K562 (cell line): ENCODE measurements around the gene ILDR1. TPM values are rescaled to one million over a fixed set of nuclear protein-coding genes. Genes with fewer than 3 reads are reported as not detected.

ENCODE experiments used
- ATAC-seq: fragments of 200-7000 bp; cut with Tn5 transposase; 3 replicates; pipeline ENCODE4 v1.9.1; 2020; ENCODE audit warnings: moderate library complexity
- BruUV-seq: library from RNA; stranded (reverse); fragments of 400-500 nt; replicated peaks from 2 replicates; lab custom pipeline; 2021; lab: Mats Ljungman, UMichigan
- CTCF ChIA-PET: fragments of 300-600 bp; formaldehyde crosslinking; extraction: SDS; loops from one replicate; lab custom pipeline; 2021; ENCODE audit warnings: low intra/inter-chr PET ratio; lab: Yijun Ruan, JAX
- POLR2A ChIA-PET: fragments of 300-600, 350-650 bp; sonication (Branson Sonifier 250); formaldehyde crosslinking; extraction: SDS; loops from one replicate; lab custom pipeline; 2021; ENCODE audit warnings: antibody characterized with exemption, inconsistent platforms; lab: Yijun Ruan, JAX
- DNase-seq, 4 experiments: peaks; one replicate each; pipeline versions ENCODE4 v3.0.0 to v3.0.0-alpha.2; 2011 to 2018; ENCODE audit warnings: low spot score in 3 of 4, mixed read lengths in 3 of 4; ENCODE audit errors: extremely low read depth in 1 of 4
- FAIRE-seq: peaks from 2 replicates; lab custom pipeline; 2011; peaks lifted over from hg19 to GRCh38; lab: Jason Lieb, UNC
- H2AFZ ChIP-seq: 2 replicates; pipeline ENCODE4 v1.6.0; 2011; ENCODE audit warnings: low read depth, low read length, control low read depth, inconsistent platforms
- H3K27ac ChIP-seq: fragments of 200-600 bp; 3 replicates; pipeline ENCODE4 v1.8.0; 2011; ENCODE audit warnings: low read depth, mild to moderate bottlenecking, control low read depth, inconsistent platforms, low read length, moderate library complexity, mixed read lengths; ENCODE audit errors: extremely low read depth
- H3K27me3 ChIP-seq, 2 experiments: fragments of 300-600 bp in 1 of 2; 2 replicates in 1 of 2; 3 replicates in 1 of 2; pipeline versions ENCODE4 v1.6.0 to v1.8.0; 2011; ENCODE audit warnings: inconsistent platforms in 2 of 2, low read length in 2 of 2, mild to moderate bottlenecking in 1 of 2, mixed read lengths in 1 of 2, moderate library complexity in 1 of 2; ENCODE audit not compliant: control insufficient read depth in 2 of 2, insufficient read depth in 2 of 2
- H3K36me3 ChIP-seq: fragments of 300-600 bp; 3 replicates; pipeline ENCODE4 v1.8.0; 2011; ENCODE audit warnings: mild to moderate bottlenecking, low read length, inconsistent platforms; ENCODE audit not compliant: control insufficient read depth, insufficient read depth
- H3K4me1 ChIP-seq, 2 experiments: fragments of 200-600 bp in 1 of 2; replicated peaks in 1 of 2; 2 replicates in 1 of 2; 3 replicates in 1 of 2; pipeline versions ENCODE4 v1.5.1 to v1.8.0; 2011; ENCODE audit warnings: inconsistent platforms in 2 of 2, low read length in 2 of 2, mild to moderate bottlenecking in 1 of 2, mixed read lengths in 1 of 2, moderate library complexity in 1 of 2; ENCODE audit not compliant: control insufficient read depth in 2 of 2, insufficient read depth in 2 of 2
- H3K4me2 ChIP-seq: 2 replicates; pipeline ENCODE4 v1.6.1; 2011; ENCODE audit warnings: low read length, control low read depth, inconsistent platforms, mixed read lengths; ENCODE audit not compliant: insufficient read depth
- H3K4me3 ChIP-seq: fragments of 200-600 bp; sonication (generic), shearing (Covaris generic); 2 replicates; pipeline ENCODE4 v1.5.1; 2016; ENCODE audit warnings: control low read depth, inconsistent platforms
- H3K79me2 ChIP-seq: fragments of 200-600 bp; 3 replicates; pipeline ENCODE4 v1.8.0; 2011; ENCODE audit warnings: low read length, inconsistent platforms; ENCODE audit not compliant: control insufficient read depth, insufficient read depth
- H3K9ac ChIP-seq, 2 experiments: 2 replicates each; pipeline versions ENCODE4 v1.6.0 to v1.6.1; 2011; ENCODE audit warnings: low read depth in 2 of 2, low read length in 2 of 2, control low read depth in 1 of 2, inconsistent platforms in 1 of 2, mild to moderate bottlenecking in 1 of 2, mixed read lengths in 1 of 2; ENCODE audit not compliant: insufficient read depth in 1 of 2
- H3K9me1 ChIP-seq: one replicate; pipeline ENCODE4 v1.6.0; 2011; ENCODE audit warnings: inconsistent platforms, mild to moderate bottlenecking, low read length, moderate library complexity; ENCODE audit not compliant: control insufficient read depth, insufficient read depth
- H3K9me3 ChIP-seq: replicated peaks from 2 replicates; pipeline ENCODE4 v1.5.1; 2011; ENCODE audit warnings: low read depth, low read length, inconsistent platforms; ENCODE audit not compliant: control insufficient read depth, insufficient read depth
- H4K20me1 ChIP-seq: replicated peaks from 2 replicates; pipeline ENCODE4 v1.6.1; 2011; ENCODE audit warnings: low read length, inconsistent platforms, mixed read lengths; ENCODE audit not compliant: control insufficient read depth, insufficient read depth
- ASH1L ChIP-seq: fragments of 450-650 bp; IDR thresholded peaks from 2 replicates; pipeline ENCODE4 v1.6.1; 2018; ENCODE audit warnings: borderline replicate concordance, mild to moderate bottlenecking, low read depth; ENCODE audit not compliant: partially characterized antibody
- CCAR2 ChIP-seq: fragments of 200-400 bp; formaldehyde crosslinking; IDR thresholded peaks from 2 replicates; pipeline ENCODE4 v1.6.1; 2017; ENCODE audit warnings: mild to moderate bottlenecking, low read depth, low read length
- FOXK2 ChIP-seq, 2 experiments: fragments of 450-650 bp; IDR thresholded peaks in 1 of 2; conservative IDR thresholded peaks in 1 of 2; 2 replicates each; pipeline ENCODE4 v1.6.1; 2016; ENCODE audit warnings: low read depth in 2 of 2, mild to moderate bottlenecking in 1 of 2
- HDAC8 ChIP-seq: fragments of 450-650 bp; IDR thresholded peaks from 2 replicates; pipeline ENCODE4 v1.6.1; 2016; ENCODE audit warnings: mild to moderate bottlenecking, missing genetic modification characterization, moderate library complexity, missing compliant biosample characterization
- PHF8 ChIP-seq: fragments of 200-600 bp; sonication (generic); IDR thresholded peaks from 2 replicates; pipeline ENCODE4 v1.6.1; 2012; ENCODE audit warnings: mixed run types, mild to moderate bottlenecking, inconsistent platforms, low read length, moderate library complexity, borderline replicate concordance
- PREB ChIP-seq: sonication (generic); formaldehyde crosslinking; IDR thresholded peaks from 2 replicates; pipeline ENCODE4 v1.8.1; 2023; ENCODE audit warnings: mild to moderate bottlenecking, missing genetic modification reagents
- SPI1 ChIP-seq: IDR thresholded peaks from 2 replicates; pipeline ENCODE4 v1.6.1; 2011; ENCODE audit warnings: low read depth, low read length, control low read depth, borderline replicate concordance
- SRSF1 ChIP-seq: fragments of 200-400 bp; formaldehyde crosslinking; IDR thresholded peaks from 2 replicates; pipeline ENCODE4 v1.6.1; 2017; ENCODE audit warnings: mild to moderate bottlenecking, low read depth, low read length, moderate library complexity
- WGBS: fragments of 100-300 bp; shearing (Covaris generic); methylation state at CpG from one replicate; pipeline ENCODE4 v1.1.6; 2016; ENCODE audit warnings: low coverage, mixed read lengths; ENCODE audit not compliant: insufficient coverage; ENCODE audit errors: missing lambda C conversion rate; 5-methylcytosine and 5-hydroxymethylcytosine counted together
- in situ Hi-C: fragments of 300-500 bp; cut with MboI; formaldehyde crosslinking; loops from 4 replicates; pipeline ENCODE4 v1.15.0; 2018; ENCODE audit warnings: inconsistent platforms, mixed read lengths
- intact Hi-C: fragments of 100-400 bp; cut with micrococcal nuclease; formaldehyde crosslinking; loops from 2 replicates; pipeline ENCODE4 v1.14.2; 2022
- polyA plus RNA-seq, 8 experiments: library from polyadenylated mRNA; depleted of rRNA in 4 of 8; stranded (reverse) in 5 of 8; unstranded in 3 of 8; fragments of >200 nt; fragmentation: Nextera tagmentation in 2 of 8; fragmentation: Illumina TruSeq in 1 of 8; extraction: Ambion mirVana in 2 of 8; extraction: Trizol in 1 of 8; gene quantifications; 2 replicates each; pipeline versions ENCODE4 v1.2.1 to v1.2.3, GENCODE V29; 2011 to 2014; ENCODE audit warnings: inconsistent platforms in 1 of 8, missing spikeins in 1 of 8
- total RNA-seq, 7 experiments: library from RNA; depleted of rRNA in 6 of 7; stranded (reverse); fragments of >200 nt in 6 of 7; fragmentation: Illumina TruSeq in 2 of 7; extraction: Trizol in 2 of 7; gene quantifications; 2 replicates each; pipeline versions ENCODE4 v1.2.1 to v1.2.3, GENCODE V29; 2011 to 2021; ENCODE audit warnings: low replicate concordance in 1 of 7

Gene ILDR1
- total and polyA plus RNA-seq, 9 of the 15 experiments (the other 6 are each of a cell fraction or from before 2014, with no cell fraction given): 0.04 TPM; not detected in 8

GRCh38 chr3:121988146-121988545 lies 33.9 kb downstream of the ILDR1 start:
- intact Hi-C loops (no loop called here), in situ Hi-C loops (no loop called here)
- 0% methylated on average over 2 of the region's 2 CpGs for WGBS
- Histone ChIP-seq H3K79me2 (no peaks in the 10 kb centered on the region), H3K4me2 (no peak overlapping the region), H4K20me1 (no peaks in the 10 kb centered on the region), H3K9me3 (no peaks in the 10 kb centered on the region), H3K9ac (no peak overlapping the region), H3K4me1 (peaks cover 0 to 3% of the 10 kb centered on the region in 2 experiments; a peak in 1 of 5 replicates), H3K9me1 (no peaks in the 10 kb centered on the region), H3K4me3 (no peak overlapping the region), H3K27me3 (no peaks in the 10 kb centered on the region; a peak in 1 of 5 replicates), H3K27ac (no peak overlapping the region), H3K36me3 (no peaks in the 10 kb centered on the region), H2AFZ (no peak overlapping the region)
- CTCF ChIA-PET: no interaction called here
- FAIRE-seq: no peak
- TF ChIP-seq PREB (CRISPR knock-in tag): no peak
- TF ChIP-seq PHF8: no peak
- TF ChIP-seq CCAR2: no peak
- TF ChIP-seq SRSF1: no peak
- TF ChIP-seq SPI1: no peak
- TF ChIP-seq HDAC8 (tag): no peak
- no peak for TF ChIP-seq ASH1L
- TF ChIP-seq FOXK2 (conservative IDR thresholded peaks at IDR 0.05 in 1 of 2, IDR thresholded peaks at IDR 0.05 in 1 of 2; ENCODE audit: low read depth in 2 of 2): no peak
- no peak for DNase-seq
- ATAC-seq: no peak
- POLR2A ChIA-PET: no interaction called here
- BruUV-seq: no TSS peak
